GM23248 (cell line): ENCODE measurements around the gene SMO. TPM values are rescaled to one million over a fixed set of nuclear protein-coding genes. Genes with fewer than 3 reads are reported as not detected.

ENCODE experiments used
- DNase-seq: peaks from one replicate; pipeline ENCODE4 v3.0.0-alpha.2; 2015
- H2AFZ ChIP-seq: fragments of 200-600 bp; sonication (generic); 2 replicates; pipeline ENCODE4 v1.6.1; 2016; ENCODE audit warnings: antibody characterized with exemption
- H3F3A ChIP-seq: fragments of 200-600 bp; sonication (generic); 2 replicates; pipeline ENCODE4 v1.6.1; 2016; ENCODE audit warnings: mild to moderate bottlenecking, antibody characterized with exemption, mixed run types; ENCODE audit not compliant: insufficient read depth
- H3K27ac ChIP-seq: fragments of 200-600 bp; sonication (generic); 2 replicates; pipeline ENCODE4 v1.5.1; 2016; ENCODE audit warnings: mild to moderate bottlenecking
- H3K27me3 ChIP-seq: fragments of 200-600 bp; sonication (generic); replicated peaks from 2 replicates; pipeline ENCODE4 v1.6.1; 2016; ENCODE audit warnings: mild to moderate bottlenecking; ENCODE audit not compliant: insufficient read depth
- H3K36me3 ChIP-seq: fragments of 200-600 bp; sonication (generic); 2 replicates; pipeline ENCODE4 v1.6.1; 2016; ENCODE audit warnings: low read depth, mild to moderate bottlenecking
- H3K4me1 ChIP-seq: fragments of 200-600 bp; sonication (generic); 2 replicates; pipeline ENCODE4 v1.6.1; 2016; ENCODE audit warnings: mild to moderate bottlenecking; ENCODE audit not compliant: insufficient read depth
- H3K4me2 ChIP-seq: fragments of 200-600 bp; sonication (generic); one replicate; pipeline ENCODE4 v1.6.1; 2016; ENCODE audit warnings: mild to moderate bottlenecking; ENCODE audit not compliant: unreplicated experiment
- H3K4me3 ChIP-seq: fragments of 200-600 bp; sonication (generic); 2 replicates; pipeline ENCODE4 v1.5.1; 2016; ENCODE audit warnings: mild to moderate bottlenecking
- H3K79me2 ChIP-seq: fragments of 200-600 bp; sonication (generic); 2 replicates; pipeline ENCODE4 v1.6.1; 2016; ENCODE audit warnings: mild to moderate bottlenecking; ENCODE audit not compliant: insufficient read depth
- H3K9ac ChIP-seq: fragments of 200-600 bp; sonication (generic); 2 replicates; pipeline ENCODE4 v1.6.1; 2016; ENCODE audit warnings: mild to moderate bottlenecking
- H3K9me2 ChIP-seq: fragments of 200-600 bp; sonication (generic); 2 replicates; pipeline ENCODE4 v1.6.1; 2016; ENCODE audit warnings: mixed run types, mild to moderate bottlenecking, moderate library complexity; ENCODE audit not compliant: insufficient read depth
- H3K9me3 ChIP-seq: fragments of 200-600 bp; sonication (generic); one replicate; pipeline ENCODE4 v1.6.1; 2017; ENCODE audit warnings: low read depth
- H4K20me1 ChIP-seq: fragments of 200-600 bp; sonication (generic); 2 replicates; pipeline ENCODE4 v1.6.0; 2016; ENCODE audit not compliant: insufficient read depth
- EZH2 ChIP-seq: fragments of 200-600 bp; sonication (generic); IDR thresholded peaks from 2 replicates; pipeline ENCODE4 v1.6.1; 2018; ENCODE audit warnings: antibody characterized with exemption, mild to moderate bottlenecking; ENCODE audit not compliant: insufficient read depth, poor library complexity, severe bottlenecking
- EZH2phosphoT487 ChIP-seq: fragments of 200-600 bp; sonication (generic); IDR thresholded peaks from 2 replicates; pipeline ENCODE4 v1.6.1; 2018; ENCODE audit warnings: antibody characterized with exemption, moderate library complexity, mild to moderate bottlenecking, low read depth; ENCODE audit not compliant: insufficient read depth
- WGBS, 2 experiments: methylation state at CpG; one replicate each; pipeline ENCODE4 v1.1.6; 2015 to 2017; ENCODE audit warnings: low lambda C conversion rate in 2 of 2, low coverage in 1 of 2; ENCODE audit errors: missing lambda C conversion rate in 2 of 2; 5-methylcytosine and 5-hydroxymethylcytosine counted together
- in situ Hi-C: fragments of 300-500 bp; cut with MboI; formaldehyde crosslinking; loops from 2 replicates; pipeline ENCODE4 v1.15.0; 2020
- polyA plus RNA-seq: library from polyadenylated mRNA; unstranded; fragments of >200 nt; fragmentation: Nextera tagmentation; extraction: Ambion mirVana; gene quantifications from 2 replicates; pipeline ENCODE4 v1.2.1, GENCODE V29; 2016
- total RNA-seq: library from RNA; depleted of rRNA; stranded (reverse); fragments of >200 nt; shearing (Covaris generic); gene quantifications from 2 replicates; pipeline ENCODE4 v1.2.3, GENCODE V29; 2014; rRNA removed

Gene SMO
- total RNA-seq (14.7 and 16.3 TPM in 2 replicates), polyA plus RNA-seq (2.3 and 2.5 TPM in 2 replicates)

DNA sequence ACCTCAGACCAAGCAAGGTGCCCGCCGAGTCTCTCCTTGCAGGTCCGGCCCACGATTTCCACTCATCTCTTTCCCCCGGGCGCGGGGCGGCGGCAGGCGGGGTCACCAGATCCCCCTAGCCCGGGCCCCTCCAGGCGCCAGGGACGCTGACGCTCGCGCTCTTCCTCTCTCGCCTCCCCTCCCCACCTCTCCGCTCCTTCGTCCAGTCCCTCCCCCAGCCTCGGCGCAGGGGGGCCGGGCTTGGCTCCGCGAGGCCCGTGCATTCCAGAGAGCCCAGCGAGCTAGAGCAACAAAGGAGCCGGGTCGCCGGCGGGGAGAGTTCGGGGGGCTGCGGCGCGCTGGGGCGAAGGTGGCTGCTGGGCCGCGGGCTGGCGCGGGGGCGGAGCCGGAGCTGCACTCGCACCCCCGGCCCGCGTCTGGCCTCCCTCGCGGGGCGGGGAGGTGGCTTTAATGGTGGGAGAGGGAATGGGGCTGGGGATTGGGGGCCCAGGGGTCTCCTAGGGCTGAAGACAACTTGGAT is at the start of gene SMO:
Gene SMO (plus strand): TSS at position 262 of the 520 bp plus-strand sequence. CDS start 519 bp downstream, outside the sequence.
- 3 to 4% methylated on average over 13 to 48 of the region's 48 CpGs for WGBS, 2 experiments
- H4K20me1 ChIP-seq = no peaks in the 10 kb centered on the region
- in situ Hi-C loops = no loop called here
- H3F3A ChIP-seq = no peaks in the 10 kb centered on the region
- H3K9ac ChIP-seq = peak within 1 kb of the TSS; percentile 79
- peak within 1 kb of the TSS; percentile 96 for H3K4me2 ChIP-seq
- H3K9me2 ChIP-seq = no peaks in the 10 kb centered on the region
- H3K9me3 ChIP-seq = no peaks in the 10 kb centered on the region
- 0 out of 2 replicates have a peak, but pooled peaks cover 9% of the 10 kb centered on the region for H3K4me1 ChIP-seq
- peaks cover 11% of the 10 kb centered on the region; the same call in 1 of the 2 replicates for H3K79me2 ChIP-seq
- peak within 1 kb of the TSS; percentile 88 for H2AFZ ChIP-seq
- peak within 1 kb of the TSS; percentile 77 for H3K4me3 ChIP-seq
- TF ChIP-seq EZH2phosphoT487 (no peak), EZH2 (no peak)
- peak; percentile 60 for DNase-seq
- H3K36me3 ChIP-seq = no peaks in the 10 kb centered on the region
- no peaks in the 10 kb centered on the region for H3K27me3 ChIP-seq
- H3K27ac ChIP-seq = no peak within 1 kb of the TSS

GRCh38 chr7:129143724-129144094 is 44.7 kb upstream of the SMO start:
- H3K4me1 ChIP-seq = no peaks in the 10 kb centered on the region
- H3K79me2 ChIP-seq = no peaks in the 10 kb centered on the region
- H3F3A ChIP-seq = no peaks in the 10 kb centered on the region
- no peak overlapping the region for H2AFZ ChIP-seq
- H3K4me3 ChIP-seq = no peak overlapping the region
- no peak overlapping the region for H3K9ac ChIP-seq
- H3K9me3 ChIP-seq = no peaks in the 10 kb centered on the region
- WGBS, 2 experiments = 17 to 20% methylated on average over 10 of the region's 10 CpGs
- TF ChIP-seq EZH2phosphoT487 (no peak), EZH2 (no peak)
- no peaks in the 10 kb centered on the region for H3K9me2 ChIP-seq
- no peaks in the 10 kb centered on the region for H4K20me1 ChIP-seq
- peaks cover 52% of the 10 kb centered on the region for H3K27me3 ChIP-seq
- no peak for DNase-seq
- in situ Hi-C loops = no loop called here
- no peak overlapping the region for H3K27ac ChIP-seq
- no peaks in the 10 kb centered on the region for H3K36me3 ChIP-seq
- no peak overlapping the region for H3K4me2 ChIP-seq

GRCh38 chr7:129144095-129144833 is 44.2 kb upstream of the SMO start, which contains the start of gene TSPAN33:
TSS of gene TSPAN33 (plus strand) at chr7:129144707. CDS start at chr7:129144981, 274 bp downstream.
- 3 to 7% methylated on average over 20 to 32 of the region's 43 CpGs for WGBS, 2 experiments
- Histone ChIP-seq H3K9ac (no peak within 1 kb of the TSS), H3K9me3 (no peaks in the 10 kb centered on the region), H3K79me2 (no peaks in the 10 kb centered on the region), H3K4me2 (peak within 1 kb of the TSS; percentile 83), H3F3A (no peaks in the 10 kb centered on the region), H3K27ac (no peak within 1 kb of the TSS), H3K4me1 (no peaks in the 10 kb centered on the region), H3K27me3 (peaks cover 52% of the 10 kb centered on the region), H2AFZ (peak within 1 kb of the TSS; percentile 71), H3K9me2 (no peaks in the 10 kb centered on the region), H3K36me3 (no peaks in the 10 kb centered on the region), H4K20me1 (no peaks in the 10 kb centered on the region), H3K4me3 (peak within 1 kb of the TSS; percentile 67)
- DNase-seq = peak; percentile 83
- TF ChIP-seq EZH2phosphoT487 = no peak
- TF ChIP-seq EZH2 = no peak
- in situ Hi-C loops = no loop called here

DNA sequence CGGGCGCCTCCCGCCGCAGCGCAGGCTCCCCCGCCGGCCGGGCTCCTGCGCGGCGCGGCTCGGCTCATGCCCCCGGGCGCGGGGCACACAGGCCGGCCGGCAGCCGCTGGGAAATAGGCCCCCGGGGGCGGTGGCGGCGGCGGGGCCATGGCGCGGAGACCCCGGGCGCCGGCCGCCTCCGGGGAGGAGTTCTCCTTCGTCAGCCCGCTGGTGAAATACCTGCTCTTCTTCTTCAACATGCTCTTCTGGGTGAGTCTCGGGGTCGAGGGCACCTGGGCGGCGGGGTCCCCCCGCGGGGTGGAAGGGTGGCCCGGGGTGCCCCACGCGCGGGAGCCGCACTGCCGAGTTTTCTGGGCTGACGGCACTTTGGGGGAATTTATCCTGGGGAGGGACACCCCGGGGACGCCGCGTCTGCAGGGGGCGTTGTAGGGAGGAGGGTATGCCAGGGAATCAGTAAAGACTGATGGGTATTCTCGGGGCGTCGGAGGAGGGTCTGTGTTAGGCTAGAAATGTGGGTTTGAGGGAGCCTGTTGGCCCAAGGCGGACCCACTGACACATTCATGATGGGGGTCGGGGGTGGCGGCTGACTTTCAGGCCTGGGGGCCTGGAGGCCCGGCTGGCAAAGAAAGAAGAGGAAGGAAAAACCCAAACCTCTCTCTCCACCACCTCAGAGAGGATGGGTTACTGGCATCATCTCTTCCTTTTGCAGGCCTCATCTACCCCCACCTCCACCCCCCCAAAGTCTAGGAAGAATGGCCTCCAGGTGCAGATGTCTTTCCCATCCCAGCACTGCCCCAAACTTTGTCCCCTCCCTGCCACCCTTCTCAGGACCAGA is 43.4 kb upstream of the SMO start:
- WGBS, 2 experiments = 9 to 14% methylated on average over 26 to 45 of the region's 58 CpGs
- no peak for TF ChIP-seq EZH2phosphoT487
- no peak for TF ChIP-seq EZH2

More for the DNA sequence above, 43.4 kb upstream of the SMO start:
- H3K36me3 ChIP-seq = no peaks in the 10 kb centered on the region
- no peaks in the 10 kb centered on the region for H3K9me3 ChIP-seq
- H3K79me2 ChIP-seq = no peaks in the 10 kb centered on the region
- DNase-seq = no peak
- peak overlapping the region; percentile 71 for H2AFZ ChIP-seq
- peaks cover 60% of the 10 kb centered on the region for H3K27me3 ChIP-seq
- in situ Hi-C loops = no loop called here
- H4K20me1 ChIP-seq = no peaks in the 10 kb centered on the region
- no peaks in the 10 kb centered on the region for H3F3A ChIP-seq
- H3K4me1 ChIP-seq = no peaks in the 10 kb centered on the region
- H3K9ac ChIP-seq = no peak overlapping the region
- H3K9me2 ChIP-seq = no peaks in the 10 kb centered on the region
- peak overlapping the region; percentile 83 for H3K4me2 ChIP-seq
- no peak overlapping the region for H3K27ac ChIP-seq
- H3K4me3 ChIP-seq = peak overlapping the region; percentile 67
